SK-N-SH treated with all-trans-retinoic acid at 6 μM for 48 hours (cell line): ENCODE results near the gene BABAM2.

Experiments
- ARNTL ChIP-seq: fragments of 450-650 bp; formaldehyde crosslinking; IDR thresholded peaks from 2 replicates; pipeline ENCODE4 v1.5.0; 2020; ENCODE audit warnings: low read depth, mild to moderate bottlenecking, moderate library complexity, borderline replicate concordance
- CSDC2 ChIP-seq: fragments of 250-450 bp; sonication (Bioruptor Pico); IDR thresholded peaks from 2 replicates; pipeline ENCODE4 v1.5.0; 2020; ENCODE audit warnings: mild to moderate bottlenecking, moderate library complexity
- ESRRG ChIP-seq: fragments of 250-450 bp; sonication (Bioruptor Pico); IDR thresholded peaks from 2 replicates; pipeline ENCODE4 v1.6.1; 2021; ENCODE audit warnings: mild to moderate bottlenecking
- PPARA ChIP-seq: fragments of 250-450 bp; sonication (Bioruptor Pico); IDR thresholded peaks from 2 replicates; pipeline ENCODE4 v1.5.0; 2020; ENCODE audit warnings: mild to moderate bottlenecking, borderline replicate concordance
- SNAI2 ChIP-seq: fragments of 250-450 bp; sonication (Bioruptor Pico); IDR thresholded peaks from 2 replicates; pipeline ENCODE4 v1.5.0; 2020; ENCODE audit warnings: mild to moderate bottlenecking, moderate library complexity
- TOX ChIP-seq: fragments of 250-450 bp; sonication (Bioruptor Pico); IDR thresholded peaks from 2 replicates; pipeline ENCODE4 v1.8.0; 2021; ENCODE audit warnings: mild to moderate bottlenecking, moderate library complexity, borderline replicate concordance
- ZNF8 ChIP-seq: fragments of 450-650 bp; formaldehyde crosslinking; IDR thresholded peaks from 2 replicates; pipeline ENCODE4 v1.5.0; 2020; ENCODE audit warnings: mild to moderate bottlenecking, moderate library complexity
- TF ChIP-seq, protein P1 (sequence below): fragments of 250-450 bp; sonication (Bioruptor Pico); IDR thresholded peaks from 2 replicates; pipeline ENCODE4 v1.8.0; 2021; ENCODE audit warnings: low read depth, mild to moderate bottlenecking, moderate library complexity, borderline replicate concordance
- TF ChIP-seq, protein P2 (sequence below): fragments of 250-450 bp; sonication (Bioruptor Pico); IDR thresholded peaks from 2 replicates; pipeline ENCODE4 v1.8.0; 2020; ENCODE audit warnings: mild to moderate bottlenecking, moderate library complexity, borderline replicate concordance

DNA sequence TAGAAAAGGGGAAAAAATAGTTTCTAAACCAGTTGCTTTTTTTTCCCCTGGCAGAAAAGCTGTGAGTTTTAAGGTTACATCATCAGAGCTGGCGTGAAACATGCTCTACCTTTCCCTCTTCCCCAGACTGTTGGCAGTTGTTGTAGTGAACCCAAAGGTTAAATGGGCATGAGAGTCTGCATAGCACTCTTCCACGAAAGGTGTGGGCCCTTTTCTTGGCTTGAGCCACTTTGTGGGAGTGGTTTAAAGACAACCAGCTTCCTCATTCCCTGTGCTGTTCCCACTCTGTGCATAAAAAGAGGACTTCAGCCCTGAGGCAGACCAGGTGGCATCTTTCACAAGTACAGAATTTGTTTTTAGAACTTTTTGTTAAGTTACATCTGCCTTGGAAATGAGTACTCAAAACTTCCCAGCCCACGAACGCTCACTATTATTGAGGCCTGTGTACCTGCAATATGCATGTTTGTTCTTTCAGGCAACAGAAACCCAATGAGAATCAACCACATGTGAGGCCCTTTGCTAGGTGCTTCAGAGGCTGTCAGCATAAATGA lies 243.8 kb downstream of the BABAM2 start:
- TF ChIP-seq PPARA (CRISPR knock-in tag) (no peak), ZNF8 (no peak), ARNTL (CRISPR knock-in tag) (no peak), CSDC2 (CRISPR knock-in tag) (no peak), TOX (CRISPR knock-in tag) (no peak), SNAI2 (CRISPR knock-in tag) (no peak), ESRRG (CRISPR knock-in tag) (no peak)
- TF ChIP-seq, protein P1, sequence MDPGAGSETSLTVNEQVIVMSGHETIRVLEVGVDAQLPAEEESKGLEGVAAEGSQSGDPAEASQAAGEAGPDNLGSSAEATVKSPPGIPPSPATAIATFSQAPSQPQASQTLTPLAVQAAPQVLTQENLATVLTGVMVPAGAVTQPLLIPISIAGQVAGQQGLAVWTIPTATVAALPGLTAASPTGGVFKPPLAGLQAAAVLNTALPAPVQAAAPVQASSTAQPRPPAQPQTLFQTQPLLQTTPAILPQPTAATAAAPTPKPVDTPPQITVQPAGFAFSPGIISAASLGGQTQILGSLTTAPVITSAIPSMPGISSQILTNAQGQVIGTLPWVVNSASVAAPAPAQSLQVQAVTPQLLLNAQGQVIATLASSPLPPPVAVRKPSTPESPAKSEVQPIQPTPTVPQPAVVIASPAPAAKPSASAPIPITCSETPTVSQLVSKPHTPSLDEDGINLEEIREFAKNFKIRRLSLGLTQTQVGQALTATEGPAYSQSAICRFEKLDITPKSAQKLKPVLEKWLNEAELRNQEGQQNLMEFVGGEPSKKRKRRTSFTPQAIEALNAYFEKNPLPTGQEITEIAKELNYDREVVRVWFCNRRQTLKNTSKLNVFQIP (CRISPR knock-in tag): no peak
- TF ChIP-seq, protein P2, sequence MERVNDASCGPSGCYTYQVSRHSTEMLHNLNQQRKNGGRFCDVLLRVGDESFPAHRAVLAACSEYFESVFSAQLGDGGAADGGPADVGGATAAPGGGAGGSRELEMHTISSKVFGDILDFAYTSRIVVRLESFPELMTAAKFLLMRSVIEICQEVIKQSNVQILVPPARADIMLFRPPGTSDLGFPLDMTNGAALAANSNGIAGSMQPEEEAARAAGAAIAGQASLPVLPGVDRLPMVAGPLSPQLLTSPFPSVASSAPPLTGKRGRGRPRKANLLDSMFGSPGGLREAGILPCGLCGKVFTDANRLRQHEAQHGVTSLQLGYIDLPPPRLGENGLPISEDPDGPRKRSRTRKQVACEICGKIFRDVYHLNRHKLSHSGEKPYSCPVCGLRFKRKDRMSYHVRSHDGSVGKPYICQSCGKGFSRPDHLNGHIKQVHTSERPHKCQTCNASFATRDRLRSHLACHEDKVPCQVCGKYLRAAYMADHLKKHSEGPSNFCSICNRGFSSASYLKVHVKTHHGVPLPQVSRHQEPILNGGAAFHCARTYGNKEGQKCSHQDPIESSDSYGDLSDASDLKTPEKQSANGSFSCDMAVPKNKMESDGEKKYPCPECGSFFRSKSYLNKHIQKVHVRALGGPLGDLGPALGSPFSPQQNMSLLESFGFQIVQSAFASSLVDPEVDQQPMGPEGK (CRISPR knock-in tag): no peak
